HG02970 (cell line): ENCODE results near the gene ASIP.
"Not testable (repeated sequence)": the region's sequence is repeated elsewhere in the genome, so short reads cannot be mapped to it uniquely, and the experiment has no call there.

ENCODE experiments used
- ATAC-seq: cut with Tn5 transposase; IDR thresholded peaks from one replicate; pipeline ENCODE4 v1.9.1; 2021; ENCODE audit warnings: mild to moderate bottlenecking, moderate library complexity, moderate number of reproducible peaks; ENCODE audit not compliant: unreplicated experiment, low FRiP score

ASIP gene

GRCh38 chr20:34240693-34241615 is at the start of gene ASIP:
Gene ASIP, plus strand, starts transcription at chr20:34241423. Its CDS starts 18,952 bp downstream, at chr20:34260375.
- ATAC-seq = no peak

- ATAC-seq = no peak
Measured at GRCh38 chr20:34193051-34193450, 48.2 kb upstream of the ASIP start.

GRCh38 chr20:34199183-34199582 is 42.0 kb upstream of the ASIP start:
- no peak for ATAC-seq

- no peak for ATAC-seq
Measured at GRCh38 chr20:34200023-34200422, 41.2 kb upstream of the ASIP start.

- no peak for ATAC-seq
Measured at GRCh38 chr20:34201531-34201930, 39.7 kb upstream of the ASIP start.

- ATAC-seq = not testable (repeated sequence)
Measured at GRCh38 chr20:34205172-34205880, 35.9 kb upstream of the ASIP start.

- ATAC-seq = no peak
Measured at GRCh38 chr20:34209111-34209510, 32.1 kb upstream of the ASIP start.

- no peak for ATAC-seq
Measured at GRCh38 chr20:34210271-34210670, 31.0 kb upstream of the ASIP start.

- no peak for ATAC-seq
Measured at GRCh38 chr20:34211591-34211990, 29.6 kb upstream of the ASIP start.

GRCh38 chr20:34213213-34213612 is 28.0 kb upstream of the ASIP start:
- ATAC-seq = no peak

GRCh38 chr20:34215711-34216381 is 25.4 kb upstream of the ASIP start:
- ATAC-seq = no peak

GRCh38 chr20:34216382-34216742 is 24.9 kb upstream of the ASIP start:
- ATAC-seq = no peak

GRCh38 chr20:34220561-34220960 is 20.7 kb upstream of the ASIP start:
- ATAC-seq = no peak

GRCh38 chr20:34222208-34222607 is 19.0 kb upstream of the ASIP start:
- ATAC-seq = no peak

- not testable (repeated sequence) for ATAC-seq
Measured at GRCh38 chr20:34224251-34224650, 17.0 kb upstream of the ASIP start.

- ATAC-seq = no peak
Measured at GRCh38 chr20:34231634-34232033, 9.6 kb upstream of the ASIP start.

- ATAC-seq = no peak
Measured at GRCh38 chr20:34232494-34233087, 8.6 kb upstream of the ASIP start.

GRCh38 chr20:34233687-34234086 is 7.5 kb upstream of the ASIP start:
- ATAC-seq = no peak

- no peak for ATAC-seq
Measured at GRCh38 chr20:34235875-34236274, 5.3 kb upstream of the ASIP start.

- ATAC-seq = no peak
Measured at GRCh38 chr20:34237942-34238341, 3.3 kb upstream of the ASIP start.

- ATAC-seq = no peak
Measured at GRCh38 chr20:34240121-34240520, 1.1 kb upstream of the ASIP start.
